ENCODE measurements around the gene GPR68.
"Not testable (repeated sequence)": the region's sequence is repeated elsewhere in the genome, so short reads cannot be mapped to it uniquely, and the experiment has no call there.

The GPR68 gene

DNA sequence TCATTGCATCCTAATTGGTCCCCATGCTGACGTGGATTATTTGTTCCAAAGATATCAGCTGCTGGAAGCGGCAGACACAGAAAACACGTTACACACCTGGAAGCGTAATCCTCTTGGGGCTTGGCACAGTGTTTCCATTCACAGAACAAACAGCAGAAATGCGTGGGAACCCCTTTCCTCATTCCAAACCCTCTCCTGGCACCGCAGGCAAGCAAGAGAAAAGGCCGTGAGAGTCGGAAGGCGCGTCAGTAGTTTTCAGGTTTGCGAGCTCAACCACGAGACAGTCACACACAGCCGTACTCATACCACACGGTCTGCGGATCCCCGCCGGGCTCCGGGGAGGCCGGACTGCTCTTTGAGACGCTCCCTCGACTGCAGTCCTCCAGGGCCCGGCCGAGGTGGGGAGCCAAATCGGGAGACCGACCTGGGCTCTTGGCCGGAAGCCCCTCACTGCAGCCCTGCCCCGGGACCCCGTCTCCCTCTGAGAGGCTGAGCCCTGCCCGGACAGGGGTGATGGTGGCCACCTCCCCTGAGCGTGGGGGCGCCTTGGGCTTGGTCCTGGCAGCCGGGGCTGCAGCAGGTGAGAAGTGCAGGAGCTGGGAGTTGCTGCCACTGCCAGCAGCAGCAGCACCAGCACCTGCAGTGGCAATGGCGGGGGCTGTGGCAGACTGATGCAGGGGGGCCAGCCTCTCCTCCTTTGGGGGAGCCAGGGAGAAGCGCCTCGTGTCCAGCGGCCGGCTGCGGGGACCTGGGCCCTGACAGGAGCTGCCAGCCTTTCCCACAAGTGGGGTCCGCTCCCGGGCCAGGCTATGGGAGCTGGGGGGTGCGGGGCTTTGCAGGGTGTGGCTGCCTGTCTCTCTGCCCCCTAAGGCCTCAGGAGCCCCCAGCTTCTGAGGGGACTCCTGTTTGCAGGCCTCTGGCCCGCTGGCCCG is 28.1 kb upstream of the GPR68 start:
- no peak for DNase-seq

DNA sequence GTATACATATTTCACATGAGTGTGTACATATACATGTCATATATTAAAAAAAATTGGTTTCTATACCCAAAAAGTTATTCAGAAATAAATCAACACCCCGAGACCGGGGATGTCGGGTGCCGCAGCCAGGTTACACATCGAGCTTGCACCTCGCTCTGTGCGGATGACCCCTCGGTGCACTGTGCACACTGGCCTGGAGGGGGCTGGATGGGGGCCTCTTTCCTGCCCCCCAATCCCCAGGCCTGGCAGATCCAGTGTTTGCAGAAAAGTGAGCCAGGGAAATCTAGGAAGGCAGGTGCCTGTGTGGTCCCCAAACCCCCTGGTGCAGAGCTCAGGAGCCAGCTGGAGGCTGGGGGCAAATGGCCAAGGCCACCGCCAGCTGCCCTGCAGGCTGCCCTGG is 27.1 kb upstream of the GPR68 start:
- DNase-seq = no peak

- DNase-seq = no peak
These were observed 26.1 kb upstream of the GPR68 start for GRCh38 chr14:91270619-91271018.

DNA sequence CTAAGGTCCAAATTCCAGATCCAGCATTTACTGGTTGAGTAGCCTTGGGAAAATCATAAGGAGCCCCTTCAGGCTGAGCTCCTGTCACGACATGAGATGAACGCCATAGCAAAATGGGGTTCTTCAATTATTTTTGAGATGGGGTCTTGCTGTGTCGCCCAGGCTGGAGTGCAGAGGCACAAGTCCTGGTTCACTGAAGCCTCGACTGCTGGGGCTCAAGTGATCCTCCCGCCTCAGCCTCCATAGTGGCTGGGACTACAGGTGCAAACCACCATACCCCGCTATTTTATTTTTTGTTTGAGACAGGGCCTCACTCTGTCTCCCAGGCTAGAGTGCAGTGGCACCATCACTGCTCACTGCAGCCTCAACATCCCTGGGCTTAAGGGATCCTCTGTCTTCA is 25.7 kb upstream of the GPR68 start:
- DNase-seq = no peak

- DNase-seq = no peak
These were observed 24.8 kb upstream of the GPR68 start for GRCh38 chr14:91269076-91269991.

- DNase-seq = no peak
These were observed 23.5 kb upstream of the GPR68 start for GRCh38 chr14:91267965-91268437.

DNA sequence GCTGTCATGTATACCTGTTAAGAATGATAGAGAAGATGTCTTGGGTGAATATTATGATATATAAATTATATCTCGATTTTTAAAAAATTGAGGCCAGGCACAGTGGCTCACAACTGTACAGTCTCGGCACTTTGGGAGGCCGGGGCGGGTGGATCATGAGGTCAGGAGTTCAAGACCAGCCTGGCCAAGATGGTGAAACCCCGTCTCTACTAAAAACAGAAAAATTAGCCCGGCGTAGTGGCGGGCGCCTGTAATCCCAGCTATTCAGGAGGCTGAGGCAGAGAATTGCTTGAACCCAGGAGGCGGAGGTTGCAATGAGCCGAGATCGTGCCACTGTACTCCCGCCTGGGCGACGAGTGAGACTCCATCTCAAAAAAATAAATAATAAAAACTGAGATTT is 21.8 kb upstream of the GPR68 start:
- DNase-seq = not testable (repeated sequence)

- no peak for DNase-seq
These were observed 20.9 kb upstream of the GPR68 start for GRCh38 chr14:91265404-91265803.

DNA sequence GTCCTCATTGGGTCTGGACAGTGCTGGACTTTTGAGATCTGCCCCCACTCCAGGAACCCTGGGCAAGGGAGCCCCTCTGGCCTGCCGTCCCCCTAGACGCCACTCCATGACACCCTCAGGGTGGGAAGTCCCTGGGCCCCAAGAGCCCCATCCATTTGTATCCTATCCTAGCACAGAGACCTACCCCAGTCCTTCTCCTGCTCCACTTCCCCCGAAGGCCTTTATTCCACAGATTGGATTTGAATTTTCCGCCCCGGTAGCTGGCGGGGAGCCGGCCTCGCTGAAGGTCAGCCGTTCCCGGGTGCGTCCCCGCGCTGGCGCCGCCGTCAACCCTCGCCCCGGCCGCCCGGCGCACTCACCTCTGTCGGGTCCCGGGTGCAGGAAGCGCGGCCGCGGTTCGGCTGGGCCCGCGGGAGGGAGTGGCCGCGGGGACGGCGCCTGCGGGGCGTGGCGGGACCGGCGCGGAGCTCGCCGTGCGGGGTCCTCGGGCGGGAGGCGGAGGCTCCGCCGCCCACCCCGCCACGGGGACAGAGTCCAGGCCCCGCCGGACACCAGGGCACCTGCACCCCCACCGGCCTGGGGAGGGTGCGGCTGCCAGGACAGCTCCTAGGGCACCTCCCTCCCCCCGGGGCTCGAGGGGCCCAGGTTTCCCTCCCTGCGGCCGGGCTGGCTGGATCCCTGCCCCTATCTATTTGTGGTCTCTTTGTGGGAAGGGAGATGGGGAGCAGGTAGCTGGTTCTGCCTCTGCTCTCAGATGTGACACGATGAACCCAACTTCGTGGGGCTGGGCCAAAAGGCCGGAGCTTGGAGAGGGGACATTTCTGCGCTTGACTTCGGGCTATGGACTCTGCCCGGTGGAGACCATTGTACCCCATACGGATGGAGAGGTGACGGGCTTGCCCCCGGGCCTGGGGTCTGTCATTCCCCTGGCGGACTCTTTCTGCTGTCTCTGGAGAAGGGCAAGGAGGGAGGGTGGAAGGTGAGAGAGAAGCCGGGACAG is 19.9 kb upstream of the GPR68 start:
- peak in 2 of 5 donors; percentile 34 to 38 for DNase-seq

DNA sequence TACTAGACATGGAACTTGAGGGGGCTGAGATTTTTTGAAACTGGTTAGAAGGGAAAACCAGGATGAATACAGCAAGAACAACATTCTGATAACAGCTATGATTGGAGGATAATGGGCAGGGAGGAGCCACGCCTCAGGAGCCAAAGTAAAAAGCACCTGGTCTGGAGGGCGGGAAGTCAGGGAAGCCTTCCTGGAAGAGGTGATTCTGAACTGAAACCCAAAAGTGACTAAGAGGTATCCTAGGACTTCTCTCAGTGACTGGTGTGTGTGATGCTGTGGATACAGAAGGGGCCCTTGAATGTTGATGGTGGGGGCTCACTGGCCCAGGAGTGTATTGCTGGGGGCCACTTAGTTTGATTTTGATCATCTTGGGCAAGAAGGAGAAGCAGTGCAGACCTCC is 18.8 kb upstream of the GPR68 start:
- no peak for DNase-seq

- no peak for DNase-seq
These were observed 17.6 kb upstream of the GPR68 start for GRCh38 chr14:91261986-91262549.

DNA sequence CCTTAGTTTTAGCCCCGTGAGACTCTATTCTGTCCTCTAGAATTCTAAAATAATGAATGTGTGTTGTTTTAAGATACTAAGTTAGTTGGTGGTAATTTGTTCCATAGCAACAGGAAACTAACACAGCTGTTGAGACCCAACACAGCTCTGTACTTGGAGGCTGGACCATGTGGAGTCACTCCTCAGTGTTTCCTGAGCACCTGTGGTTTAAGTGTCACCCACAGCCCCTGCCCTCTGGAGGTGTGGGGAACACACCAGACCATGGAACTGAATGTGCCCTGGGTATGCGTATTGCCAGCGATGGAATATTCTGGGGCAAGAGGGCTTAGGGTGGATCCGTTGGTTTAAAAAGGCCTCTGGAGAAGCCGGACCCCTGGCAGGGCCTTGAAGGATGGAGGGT is 16.6 kb upstream of the GPR68 start:
- peak in 2 of 5 donors; percentile 41 to 67 for DNase-seq

DNA sequence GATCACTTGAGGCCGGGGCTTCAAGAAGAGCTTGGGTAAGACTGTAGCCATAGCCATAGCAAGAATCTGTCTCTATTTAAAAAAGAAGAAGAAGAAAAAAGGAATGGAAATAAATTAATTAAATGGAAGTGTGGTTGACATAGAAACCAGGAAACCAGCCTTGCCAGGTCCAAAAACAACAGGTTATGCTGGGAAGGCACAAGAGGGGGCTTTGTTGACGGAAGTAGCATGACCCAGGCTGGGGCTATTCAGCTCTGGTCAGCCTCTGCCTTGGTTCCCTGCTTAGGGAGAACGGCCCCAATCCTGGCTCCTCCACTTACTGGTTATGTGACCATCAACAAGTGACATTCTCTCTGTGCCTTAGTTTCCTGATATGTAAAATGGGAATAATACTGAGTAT is 14.4 kb upstream of the GPR68 start:
- no peak for DNase-seq

- DNase-seq = no peak
These were observed 13.6 kb upstream of the GPR68 start for GRCh38 chr14:91258011-91258618.

DNA sequence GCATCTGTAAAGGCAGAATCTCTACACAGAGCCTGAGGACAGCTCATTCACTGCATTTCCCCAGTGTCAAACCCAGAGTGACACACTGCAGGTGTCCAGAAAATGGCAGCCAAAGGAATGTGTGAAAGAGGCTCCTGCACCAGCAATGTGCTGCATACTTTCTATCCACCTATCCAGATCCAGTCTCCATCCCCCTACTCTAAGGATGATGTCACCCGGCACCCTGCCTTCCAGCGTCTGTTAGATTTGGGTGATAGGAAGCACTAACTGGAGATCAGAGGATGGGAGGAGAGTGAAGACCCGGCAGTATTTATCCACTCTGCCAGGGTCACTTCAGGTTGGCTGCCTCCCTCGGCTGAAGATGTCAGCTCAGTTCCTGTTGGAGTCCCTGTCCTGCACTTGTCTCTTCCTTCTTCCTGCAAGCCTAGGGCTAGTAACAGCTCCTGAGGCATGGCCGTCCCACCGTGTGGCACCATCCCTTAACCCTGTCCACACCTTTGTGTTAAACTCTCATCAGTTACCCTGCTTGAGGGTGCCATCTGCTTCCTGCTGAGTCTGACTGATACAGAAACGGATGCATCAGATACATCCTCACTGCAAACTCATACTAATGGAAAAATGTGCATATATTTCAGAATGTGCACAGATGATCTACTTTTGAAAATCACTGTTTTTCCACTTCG is 13.0 kb upstream of the GPR68 start:
- peak in 1 of 5 donors; percentile 54 for DNase-seq

- no peak for DNase-seq
These were observed 12.2 kb upstream of the GPR68 start for GRCh38 chr14:91256661-91257060.

GRCh38 chr14:91255026-91255695 is 10.7 kb upstream of the GPR68 start:
- no peak for DNase-seq

GRCh38 chr14:91254461-91254860 is 10.0 kb upstream of the GPR68 start:
- DNase-seq = peak in 1 of 5 donors; percentile 77

DNA sequence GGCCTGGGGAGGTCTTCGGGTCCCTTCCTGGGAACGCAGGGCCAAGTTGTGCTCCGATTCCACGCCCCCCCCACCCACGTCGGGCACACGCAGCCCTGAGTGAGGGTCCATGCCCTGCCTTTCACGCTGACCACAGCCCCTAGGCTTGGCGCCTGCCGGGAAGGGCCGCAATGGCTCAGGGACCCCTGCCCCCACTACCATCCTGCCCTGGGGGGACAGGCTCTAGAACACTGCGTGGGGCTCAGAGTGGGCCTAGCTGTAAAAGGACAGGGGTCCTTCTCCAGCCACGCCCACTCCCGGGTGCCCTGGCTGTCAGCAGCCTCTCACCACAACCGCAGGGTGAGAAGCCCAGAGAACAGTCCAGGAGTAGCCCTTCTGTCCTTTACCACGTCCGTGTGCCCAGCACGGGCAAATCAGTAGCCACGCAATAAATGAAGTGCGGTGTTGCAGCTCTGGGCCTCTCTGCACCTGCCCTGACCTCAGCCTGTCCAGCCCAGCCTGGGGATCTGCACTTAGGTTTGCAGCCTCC is 9.4 kb upstream of the GPR68 start:
- DNase-seq = no peak

Data from T-helper 1 cell (primary cell).